Endodermal cell (in vitro differentiated cells): ENCODE results near the gene FCRL4. TPM values are rescaled to one million over a fixed set of nuclear protein-coding genes. Genes with fewer than 3 reads are reported as not detected.

ENCODE experiments used
- DNase-seq: peaks from one replicate; pipeline ENCODE4 v3.0.0-alpha.2; 2017
- H3K27ac ChIP-seq: 2 replicates; pipeline ENCODE4 v1.5.1; 2013; ENCODE audit warnings: mild to moderate bottlenecking, low read depth, low read length, moderate library complexity
- H3K27me3 ChIP-seq: 2 replicates; pipeline ENCODE4 v1.6.1; 2013; ENCODE audit warnings: mild to moderate bottlenecking, low read length, moderate library complexity; ENCODE audit not compliant: insufficient read depth, control insufficient read depth, poor library complexity, severe bottlenecking
- H3K36me3 ChIP-seq: 2 replicates; pipeline ENCODE4 v1.7.0; 2013; ENCODE audit warnings: mild to moderate bottlenecking, low read length, moderate library complexity; ENCODE audit not compliant: control insufficient read depth, insufficient read depth
- H3K4me1 ChIP-seq: one replicate; pipeline ENCODE4 v1.7.0; 2013; ENCODE audit warnings: low read length; ENCODE audit not compliant: control insufficient read depth, insufficient read depth
- H3K4me3 ChIP-seq: 2 replicates; pipeline ENCODE4 v1.5.1; 2013; ENCODE audit warnings: mild to moderate bottlenecking, low read length, moderate library complexity
- H3K9ac ChIP-seq: 2 replicates; pipeline ENCODE4 v1.6.1; 2013; ENCODE audit warnings: mild to moderate bottlenecking, low read length, moderate library complexity; ENCODE audit not compliant: poor library complexity, severe bottlenecking; ENCODE audit errors: extremely low read depth
- H3K9me3 ChIP-seq: 2 replicates; pipeline ENCODE4 v1.6.1; 2013; ENCODE audit warnings: mild to moderate bottlenecking, low read length, moderate library complexity; ENCODE audit not compliant: control insufficient read depth
- H3K27ac Mint-ChIP-seq: 2 replicates; pipeline ENCODE4 v1.8.0; 2020; ENCODE audit warnings: mixed read lengths
- H3K27me3 Mint-ChIP-seq: 2 replicates; pipeline ENCODE4 v1.8.0; 2021; ENCODE audit warnings: mild to moderate bottlenecking, mixed read lengths; ENCODE audit not compliant: insufficient read depth
- H3K36me3 Mint-ChIP-seq: 2 replicates; pipeline ENCODE4 v1.8.0; 2020; ENCODE audit warnings: low read depth, mixed read lengths
- H3K4me1 Mint-ChIP-seq: 2 replicates; pipeline ENCODE4 v1.8.0; 2020; ENCODE audit warnings: mixed read lengths
- H3K4me3 Mint-ChIP-seq: 2 replicates; pipeline ENCODE4 v1.8.0; 2020; ENCODE audit warnings: mild to moderate bottlenecking, moderate library complexity, mixed read lengths
- H3K9me3 Mint-ChIP-seq: 2 replicates; pipeline ENCODE4 v1.8.0; 2020; ENCODE audit warnings: mild to moderate bottlenecking, mixed read lengths
- WGBS, 2 experiments: methylation state at CpG; one replicate each; pipeline versions ENCODE4 v1.1.5 to v1.1.7; 2013; ENCODE audit warnings: missing lambda C conversion rate in 2 of 2, mixed read lengths in 1 of 2; ENCODE audit not compliant: insufficient coverage in 1 of 2, insufficient read length in 1 of 2; 5-methylcytosine and 5-hydroxymethylcytosine counted together
- total RNA-seq, 2 donors: library from RNA; stranded (reverse); fragmentation: NEBNext Ultra II Directional in 1 of 2; extraction: Animal tissue kit (Norgen Biotek cat#: 25700) in 1 of 2; gene quantifications; 2 replicates in 1 of 2; 3 replicates in 1 of 2; pipeline ENCODE4 v1.2.1, GENCODE V29; 2021
- TF ChIP-seq, protein P1 (sequence below): fragments of 200-600 bp; sonication (generic); conservative IDR thresholded peaks from 2 replicates; pipeline ENCODE4 v1.5.0; 2021; ENCODE audit warnings: antibody characterized with exemption, mild to moderate bottlenecking

The FCRL4 gene
- total RNA-seq, 2 donors from 2014 or later = not detected

DNA sequence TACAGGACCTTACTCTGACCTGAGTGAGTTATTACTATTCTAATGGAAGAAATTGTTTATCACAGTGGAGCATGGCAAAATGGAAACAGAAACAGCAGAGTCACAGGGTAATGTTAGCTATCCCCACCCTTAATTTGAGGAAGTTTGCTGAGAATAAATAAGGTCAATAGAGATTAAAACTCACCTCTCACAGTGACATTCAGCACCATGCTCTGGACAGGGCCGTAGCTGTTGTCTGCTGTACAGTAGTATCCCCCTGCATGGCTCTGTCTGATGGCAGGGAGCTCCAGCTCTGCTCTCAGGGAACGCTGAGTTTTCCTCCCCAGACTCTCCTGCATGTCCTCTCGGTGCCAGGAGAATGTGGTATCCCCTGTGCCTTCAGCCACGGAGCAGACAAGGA is 11.9 kb downstream of the FCRL4 start:
- Histone ChIP-seq H3K36me3 (no peaks in the 10 kb centered on the region), H3K4me1 (no peaks in the 10 kb centered on the region), H3K4me3 (no peak overlapping the region), H3K27ac (no peak overlapping the region), H3K27me3 (no peaks in the 10 kb centered on the region), H3K9me3 (no peaks in the 10 kb centered on the region), H3K9ac (no peak overlapping the region)
- Mint-ChIP-seq H3K9me3 (no peaks in the 10 kb centered on the region), H3K4me3 (no peak overlapping the region), H3K36me3 (no peaks in the 10 kb centered on the region), H3K27ac (no peak overlapping the region), H3K4me1 (peaks cover 6% of the 10 kb centered on the region), H3K27me3 (peaks cover 5% of the 10 kb centered on the region)
- TF ChIP-seq, protein P1, sequence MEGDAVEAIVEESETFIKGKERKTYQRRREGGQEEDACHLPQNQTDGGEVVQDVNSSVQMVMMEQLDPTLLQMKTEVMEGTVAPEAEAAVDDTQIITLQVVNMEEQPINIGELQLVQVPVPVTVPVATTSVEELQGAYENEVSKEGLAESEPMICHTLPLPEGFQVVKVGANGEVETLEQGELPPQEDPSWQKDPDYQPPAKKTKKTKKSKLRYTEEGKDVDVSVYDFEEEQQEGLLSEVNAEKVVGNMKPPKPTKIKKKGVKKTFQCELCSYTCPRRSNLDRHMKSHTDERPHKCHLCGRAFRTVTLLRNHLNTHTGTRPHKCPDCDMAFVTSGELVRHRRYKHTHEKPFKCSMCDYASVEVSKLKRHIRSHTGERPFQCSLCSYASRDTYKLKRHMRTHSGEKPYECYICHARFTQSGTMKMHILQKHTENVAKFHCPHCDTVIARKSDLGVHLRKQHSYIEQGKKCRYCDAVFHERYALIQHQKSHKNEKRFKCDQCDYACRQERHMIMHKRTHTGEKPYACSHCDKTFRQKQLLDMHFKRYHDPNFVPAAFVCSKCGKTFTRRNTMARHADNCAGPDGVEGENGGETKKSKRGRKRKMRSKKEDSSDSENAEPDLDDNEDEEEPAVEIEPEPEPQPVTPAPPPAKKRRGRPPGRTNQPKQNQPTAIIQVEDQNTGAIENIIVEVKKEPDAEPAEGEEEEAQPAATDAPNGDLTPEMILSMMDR = no peak
- no peak for DNase-seq
- 83 to 91% methylated on average over 3 to 4 of the region's 4 CpGs for WGBS, 2 experiments

DNA sequence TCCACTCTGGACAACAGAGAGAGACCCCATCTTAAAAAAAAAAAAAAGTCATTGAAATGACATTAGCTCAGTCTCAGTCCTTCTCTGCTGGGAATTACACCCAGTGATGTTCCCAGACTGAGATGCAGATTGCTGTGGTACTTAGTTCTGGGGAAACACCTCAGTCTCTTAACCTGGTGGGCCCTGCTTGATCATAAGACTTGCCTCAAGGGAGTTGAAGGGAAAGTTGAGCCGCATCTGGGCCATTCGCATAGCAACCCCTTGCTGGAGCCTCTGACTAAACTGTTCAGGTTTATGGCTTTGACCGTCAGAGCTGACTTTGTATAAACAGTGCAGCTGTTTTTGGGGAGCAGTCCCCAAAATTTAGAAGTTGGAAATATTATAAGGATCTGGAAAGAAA is 13.4 kb downstream of the FCRL4 start:
- Mint-ChIP-seq H3K27ac (no peak overlapping the region), H3K4me3 (no peak overlapping the region)
- 91 to 100% methylated on average over 2 to 3 of the region's 3 CpGs for WGBS, 2 experiments

DNA sequence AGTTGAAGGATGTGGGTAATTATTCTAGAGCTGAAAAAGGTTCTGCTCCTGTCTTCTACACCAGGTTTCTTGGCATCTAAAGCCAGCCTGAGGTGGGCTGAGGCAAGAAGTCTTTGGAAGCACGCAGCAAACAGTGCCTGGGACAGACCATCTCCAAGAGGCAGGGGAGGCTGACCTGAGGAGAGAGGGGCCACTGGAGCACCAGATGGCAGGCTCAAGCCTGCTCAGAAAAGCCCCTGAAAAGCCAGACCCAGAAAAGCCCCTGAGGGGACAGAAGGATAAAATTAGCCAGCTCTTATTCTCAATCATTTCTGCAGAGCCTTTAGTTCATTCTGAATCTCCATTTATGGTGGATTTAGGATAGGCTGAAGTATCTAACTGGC is 17.1 kb downstream of the FCRL4 start:
- no peak for DNase-seq
- 74% methylated on average over 1 of the region's 1 CpG; no CpG with 5 or more reads in 1 of the 2 experiments for WGBS, 2 experiments
- Histone ChIP-seq H3K9ac (no peak overlapping the region), H3K9me3 (no peaks in the 10 kb centered on the region), H3K4me1 (no peaks in the 10 kb centered on the region), H3K36me3 (no peaks in the 10 kb centered on the region), H3K27me3 (no peaks in the 10 kb centered on the region), H3K27ac (no peak overlapping the region), H3K4me3 (no peak overlapping the region)
- Mint-ChIP-seq H3K9me3 (no peaks in the 10 kb centered on the region), H3K27me3 (no peaks in the 10 kb centered on the region), H3K36me3 (no peaks in the 10 kb centered on the region), H3K4me3 (no peak overlapping the region), H3K27ac (no peak overlapping the region), H3K4me1 (no peaks in the 10 kb centered on the region)
- TF ChIP-seq, protein P1 = no peak

More for the DNA sequence above, 13.4 kb downstream of the FCRL4 start:
- Mint-ChIP-seq H3K4me1 (peaks cover 6% of the 10 kb centered on the region), H3K36me3 (no peaks in the 10 kb centered on the region), H3K9me3 (no peaks in the 10 kb centered on the region), H3K27me3 (peaks cover 5% of the 10 kb centered on the region)
- Histone ChIP-seq H3K4me3 (no peak overlapping the region), H3K4me1 (no peaks in the 10 kb centered on the region), H3K27ac (no peak overlapping the region), H3K9ac (no peak overlapping the region), H3K9me3 (no peaks in the 10 kb centered on the region), H3K36me3 (no peaks in the 10 kb centered on the region), H3K27me3 (no peaks in the 10 kb centered on the region)
- TF ChIP-seq, protein P1 = no peak
- DNase-seq = no peak
